GM21576 (cell line): ENCODE measurements around the gene HEBP1.

Source experiments
- ATAC-seq: cut with Tn5 transposase; IDR thresholded peaks from one replicate; pipeline ENCODE4 v1.9.1; 2021; ENCODE audit warnings: mild to moderate bottlenecking, moderate library complexity; ENCODE audit not compliant: unreplicated experiment

HEBP1 gene

DNA sequence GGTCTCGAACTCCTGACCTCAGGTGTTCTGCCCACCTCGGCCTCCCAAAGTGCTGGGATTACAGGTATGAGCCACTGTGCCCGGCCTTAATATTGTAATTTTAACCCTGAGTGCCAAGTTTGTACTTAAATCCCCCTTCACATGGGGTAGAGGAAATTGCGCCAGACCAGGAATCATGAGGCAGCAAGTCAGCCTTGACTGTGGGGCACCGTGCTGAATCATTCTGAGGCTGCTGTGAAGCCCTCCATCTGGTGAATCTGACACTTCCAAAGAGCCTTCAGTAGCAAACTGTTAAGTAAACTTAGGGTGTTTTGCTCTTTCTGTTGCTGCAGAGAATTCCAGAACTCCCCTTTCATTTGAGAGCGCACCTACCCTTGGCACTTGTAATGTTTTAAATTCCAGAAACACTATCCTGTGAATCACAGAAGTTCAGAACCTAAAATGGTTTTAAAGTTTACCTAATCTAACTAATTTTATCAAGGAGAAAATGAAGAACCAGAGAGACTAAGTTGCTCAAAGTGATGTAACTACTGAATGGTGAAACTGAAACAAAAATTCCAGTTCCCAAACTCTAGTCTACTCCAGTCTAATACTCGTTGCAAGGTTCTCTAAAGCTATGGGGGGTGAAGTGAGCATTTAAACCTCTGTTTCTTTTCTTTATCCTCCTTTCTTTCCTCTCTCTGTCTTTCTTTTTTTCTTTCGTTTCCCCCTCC, 7.5 kb downstream of the HEBP1 start:
- no peak for ATAC-seq

DNA sequence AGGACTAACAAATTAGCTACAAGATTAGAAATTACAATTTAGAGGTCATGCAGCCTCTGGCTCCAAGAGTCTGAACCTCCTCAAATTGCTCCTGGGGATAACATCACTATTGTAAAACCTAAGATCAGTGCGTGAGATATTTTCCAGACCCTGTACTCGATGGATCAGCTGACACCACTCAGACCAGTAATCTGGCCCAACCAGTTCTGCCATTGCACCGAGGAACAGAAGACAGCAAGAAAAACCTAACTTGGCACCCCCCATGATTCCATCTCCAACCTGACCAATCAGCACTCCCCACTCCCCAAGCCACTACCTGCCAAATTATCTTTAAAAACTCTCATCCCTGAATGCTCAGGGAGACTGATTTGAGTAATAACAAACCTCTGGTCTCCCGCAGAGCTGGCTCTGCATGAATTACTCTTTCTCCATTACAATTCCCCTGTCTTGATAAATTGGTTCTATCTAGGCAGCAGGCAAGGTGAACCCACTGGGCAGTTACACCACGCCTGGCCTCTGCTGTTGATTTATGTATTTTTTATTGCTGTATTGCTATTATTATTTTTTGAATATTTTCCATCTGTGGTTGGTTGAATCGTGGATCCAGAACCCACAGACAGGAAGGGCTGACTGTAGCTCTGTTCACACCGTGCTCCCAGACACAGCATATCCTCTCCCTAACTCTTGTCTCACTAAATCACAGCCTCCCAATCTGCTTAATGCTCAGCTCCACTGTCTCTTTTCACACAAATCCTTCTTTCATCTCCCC, 9.2 kb downstream of the HEBP1 start:
- no peak for ATAC-seq

DNA sequence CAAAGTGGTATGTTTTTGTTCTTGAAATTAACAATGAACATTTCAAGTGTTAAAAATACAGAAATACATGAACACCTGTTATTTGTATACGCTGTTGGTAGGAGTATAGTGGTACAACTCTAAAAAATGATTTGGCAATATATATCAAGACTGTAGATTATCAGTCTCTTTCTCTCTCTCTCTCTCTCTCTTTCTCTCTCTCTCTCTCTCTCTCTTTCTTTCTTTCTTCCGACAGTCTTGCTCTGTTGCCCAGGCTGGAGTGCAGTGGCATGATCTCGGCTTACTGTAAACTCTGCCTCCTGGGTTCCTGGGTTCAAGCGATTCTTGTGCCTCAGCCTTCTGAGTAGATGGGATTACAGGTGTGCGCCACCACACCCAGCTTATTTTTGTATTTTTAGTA, 12.6 kb downstream of the HEBP1 start:
- no peak for ATAC-seq

DNA sequence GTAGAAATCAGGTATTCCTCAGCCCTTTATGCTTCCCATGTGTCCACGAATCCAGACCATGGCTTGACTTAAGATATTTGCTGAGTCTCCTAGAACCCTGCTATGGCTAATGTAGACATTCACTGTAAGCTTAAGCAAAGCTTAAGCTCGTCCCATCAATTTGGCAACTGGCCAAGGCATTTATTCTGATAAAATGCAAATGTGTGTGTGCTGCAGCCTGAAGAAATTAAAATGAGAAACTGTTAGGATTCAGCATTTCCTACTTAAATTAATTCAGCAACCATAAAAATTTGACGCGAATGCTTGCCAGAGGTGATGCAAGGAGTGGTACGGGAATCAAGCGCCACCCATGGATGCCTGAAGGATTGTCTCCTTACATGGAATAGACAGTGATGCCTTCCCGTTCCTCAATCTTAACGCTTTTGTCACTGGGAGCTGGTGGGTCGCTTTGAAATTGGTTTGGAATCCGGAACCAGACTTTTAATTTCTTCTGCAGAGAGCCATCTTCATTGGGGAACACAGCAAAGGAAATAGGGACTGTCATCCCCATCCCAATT, 13.2 kb downstream of the HEBP1 start:
- no peak for ATAC-seq

DNA sequence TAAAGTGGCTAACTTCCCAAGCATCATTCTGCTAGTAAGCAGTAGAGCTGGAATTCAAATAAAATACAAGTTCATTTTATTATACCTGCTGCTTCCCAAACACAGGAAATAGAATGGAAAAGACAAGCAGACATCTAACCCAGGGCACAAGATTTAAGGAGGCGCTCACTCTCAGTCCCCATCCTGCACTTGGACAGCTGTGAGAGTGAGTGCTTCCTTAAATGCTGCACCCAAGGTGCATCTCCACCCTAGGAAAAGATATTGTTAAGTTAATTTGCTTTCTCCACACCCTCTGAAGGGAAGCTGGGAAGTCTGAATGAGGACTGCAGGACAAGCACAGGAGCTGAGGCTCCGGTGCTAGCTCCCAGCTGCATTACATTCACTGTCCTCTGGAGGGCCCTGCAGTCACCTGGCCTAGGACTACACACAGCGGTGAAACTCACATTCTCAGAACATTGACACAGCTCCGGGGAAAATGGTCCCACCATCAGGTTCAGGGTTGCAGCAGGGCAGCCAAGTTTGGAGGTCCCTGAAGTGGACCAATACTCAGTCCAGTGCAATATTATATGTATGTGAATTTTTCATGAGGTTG, 14.2 kb downstream of the HEBP1 start:
- ATAC-seq: no peak

DNA sequence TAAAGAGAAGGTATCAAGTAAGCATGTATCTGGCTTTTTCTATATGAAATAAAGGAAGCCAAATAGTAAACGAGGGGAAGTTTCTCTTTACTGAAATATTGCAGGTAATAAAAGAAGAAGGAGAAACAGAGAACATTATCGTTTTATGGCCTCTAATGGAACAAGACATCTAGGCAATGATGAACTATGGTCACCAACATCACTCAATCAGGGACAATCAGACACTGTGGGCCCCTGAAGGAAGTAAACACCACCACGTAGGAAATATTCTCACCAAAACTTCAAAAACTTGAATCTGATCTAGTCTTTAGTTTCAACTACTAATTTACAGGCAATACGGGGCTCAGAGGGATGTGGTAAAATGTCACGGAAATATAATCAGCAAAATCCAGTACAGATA, 15.9 kb downstream of the HEBP1 start:
- ATAC-seq: no peak

DNA sequence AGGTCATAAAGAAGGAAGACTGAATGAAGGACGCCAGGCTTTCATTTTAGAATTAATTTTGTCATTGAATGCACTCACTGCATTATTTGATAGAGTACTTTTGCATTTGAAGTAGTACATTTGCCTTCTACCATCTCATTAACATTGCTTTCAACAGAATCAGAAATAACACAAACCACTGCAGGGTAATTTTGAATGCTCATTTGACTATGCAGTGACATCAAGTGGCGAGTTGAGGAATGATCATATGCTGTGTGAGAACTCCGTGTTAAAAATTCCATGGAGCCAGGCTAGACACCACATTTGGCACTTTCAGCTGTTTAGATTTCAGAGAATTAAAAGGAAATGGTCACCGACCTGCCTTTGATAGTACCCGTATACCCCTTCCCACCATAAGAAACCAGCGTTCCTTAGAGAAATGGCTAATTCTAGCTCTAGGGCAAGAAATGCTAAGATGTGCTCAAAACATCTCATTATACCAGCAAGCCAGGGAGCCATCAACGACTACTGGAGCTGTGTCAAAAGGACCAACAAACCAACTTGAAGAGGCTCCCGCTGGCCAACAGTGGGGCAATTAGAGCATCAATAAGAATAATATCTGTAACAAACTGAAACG, 16.5 kb downstream of the HEBP1 start:
- ATAC-seq: no peak

DNA sequence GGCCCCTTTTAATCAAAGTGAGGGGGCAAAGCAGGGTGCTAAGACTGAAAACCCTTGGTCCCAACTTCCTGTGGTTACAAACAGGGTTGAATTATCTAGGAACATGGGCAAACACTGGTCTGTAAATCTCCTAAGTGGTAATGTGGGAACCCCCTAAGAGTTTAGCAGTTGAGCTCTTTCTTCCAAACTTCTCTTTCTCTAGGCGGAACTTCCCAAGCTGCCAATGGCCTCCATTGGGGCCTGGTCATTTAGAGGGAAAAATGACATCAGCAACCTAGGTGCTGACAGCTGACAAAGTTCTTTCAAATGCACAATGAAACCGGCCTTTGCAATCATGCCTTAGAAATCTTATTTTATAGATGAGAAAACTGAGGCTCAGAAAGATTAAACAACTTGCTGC, 17.7 kb downstream of the HEBP1 start:
- no peak for ATAC-seq

DNA sequence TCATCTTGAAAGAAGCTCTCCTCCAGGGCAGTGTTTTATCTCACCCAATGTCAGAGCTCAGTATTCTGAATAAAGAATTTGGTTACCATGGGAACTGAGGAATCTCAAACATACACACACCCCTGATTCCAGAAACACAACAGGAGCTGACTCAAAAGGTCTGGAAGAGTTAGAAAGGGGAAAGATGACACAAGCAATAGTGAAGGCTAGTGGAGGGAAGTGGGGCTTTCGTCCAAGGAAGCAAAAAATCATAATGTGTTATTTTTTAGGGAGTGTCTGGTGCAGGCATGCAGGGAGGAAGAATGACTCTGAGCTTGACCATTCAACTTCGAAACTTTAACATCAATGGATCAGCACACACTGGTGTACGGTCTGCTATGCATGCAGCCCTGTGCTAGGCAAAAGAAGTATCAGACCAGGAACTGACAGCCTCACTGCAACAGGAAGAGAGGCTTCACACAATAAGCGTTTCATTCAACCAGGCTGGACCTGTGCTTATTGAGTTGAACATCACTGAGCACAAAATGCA, 20.3 kb downstream of the HEBP1 start:
- no peak for ATAC-seq

DNA sequence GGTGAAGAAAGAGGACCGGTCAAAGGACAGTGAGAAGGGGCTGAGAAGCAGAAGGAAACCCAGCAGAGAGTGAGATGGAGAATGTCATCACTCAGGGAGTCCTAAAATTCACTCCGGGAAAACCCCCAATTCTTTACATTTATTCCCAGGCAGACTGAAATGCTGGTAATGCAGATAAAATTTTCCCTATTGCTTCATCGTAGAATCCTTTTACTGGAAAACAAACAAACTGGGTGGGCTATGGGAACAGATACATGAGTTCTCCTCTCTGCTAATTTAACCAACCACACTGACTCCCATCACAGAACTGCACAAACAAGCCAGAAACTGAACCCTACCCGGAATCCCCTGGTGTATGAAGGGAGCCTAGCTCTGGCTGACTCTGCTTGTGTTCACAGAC, 20.9 kb downstream of the HEBP1 start:
- ATAC-seq: no peak

DNA sequence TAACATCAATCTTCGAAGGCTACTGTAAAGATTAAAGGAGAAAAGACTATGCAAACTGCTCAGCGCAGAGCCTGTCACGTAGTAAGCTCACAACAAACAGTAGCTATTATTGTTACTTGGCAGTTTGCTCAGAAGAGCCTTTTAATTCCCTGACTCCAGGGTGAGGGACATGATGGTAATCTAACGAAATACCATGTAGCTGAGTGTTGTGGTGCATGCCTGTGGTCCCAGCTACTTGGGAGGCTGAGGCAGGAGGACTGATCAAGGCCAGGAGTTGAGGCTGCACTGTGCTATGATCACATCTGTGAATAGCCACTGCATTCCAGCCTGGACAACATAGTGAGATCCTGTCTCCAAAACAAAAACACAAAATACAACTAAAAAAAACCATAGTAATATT, 22.8 kb downstream of the HEBP1 start:
- ATAC-seq: no peak

DNA sequence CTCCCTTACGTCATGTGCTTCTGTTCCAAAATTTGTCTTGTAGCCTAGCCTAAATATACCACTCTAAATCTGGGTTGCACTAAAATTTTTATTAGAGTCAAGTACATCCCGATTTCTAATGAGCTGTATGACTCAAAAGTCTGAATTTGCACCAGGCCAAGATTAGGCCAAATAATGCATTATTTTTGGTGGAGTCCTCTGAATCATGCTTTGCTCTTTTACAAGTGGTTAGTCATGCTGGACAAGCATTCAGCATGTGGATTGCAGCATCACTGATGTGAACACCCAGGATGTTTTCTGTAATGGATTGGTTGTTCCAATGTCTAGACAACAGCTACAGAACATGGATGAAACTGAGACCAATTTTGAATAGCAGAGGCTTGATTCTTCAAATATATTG, 23.7 kb downstream of the HEBP1 start:
- no peak for ATAC-seq

DNA sequence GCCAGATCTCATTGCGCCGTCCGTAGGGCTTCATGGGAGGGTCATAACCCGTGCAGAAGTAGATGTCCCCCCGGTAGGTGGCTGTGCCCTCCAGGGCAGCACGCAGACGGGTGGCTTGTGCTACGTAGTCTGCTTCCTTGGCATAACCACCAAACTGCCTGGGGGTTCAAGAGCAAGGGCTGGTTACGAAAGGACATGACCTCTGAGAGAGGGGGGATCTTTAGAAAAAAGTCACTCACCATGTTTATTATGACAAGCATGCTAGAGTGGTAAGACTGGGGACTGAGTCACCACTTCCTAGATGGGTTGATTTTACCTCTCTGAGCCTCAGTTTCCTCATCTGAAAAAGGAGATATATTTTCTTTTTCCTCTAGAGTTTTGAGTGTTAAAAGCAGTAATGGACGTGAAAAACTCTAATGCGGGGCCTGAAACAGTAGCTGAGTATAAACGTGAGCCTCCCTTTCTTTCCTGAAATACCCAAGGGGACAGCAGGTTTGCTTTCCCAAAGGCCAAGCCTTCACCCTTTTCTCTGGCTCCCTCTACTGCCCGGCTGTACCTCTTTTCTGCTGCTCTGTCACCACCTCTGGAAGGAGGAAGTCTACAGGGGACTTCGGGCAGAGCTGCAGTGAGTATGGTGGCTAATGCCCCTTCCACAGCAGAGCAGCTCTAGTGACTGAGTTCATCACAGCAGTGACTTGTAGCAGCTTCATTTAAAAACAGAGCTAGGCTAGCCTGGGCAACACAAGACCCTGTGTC, 24.6 kb downstream of the HEBP1 start:
- ATAC-seq: no peak

DNA sequence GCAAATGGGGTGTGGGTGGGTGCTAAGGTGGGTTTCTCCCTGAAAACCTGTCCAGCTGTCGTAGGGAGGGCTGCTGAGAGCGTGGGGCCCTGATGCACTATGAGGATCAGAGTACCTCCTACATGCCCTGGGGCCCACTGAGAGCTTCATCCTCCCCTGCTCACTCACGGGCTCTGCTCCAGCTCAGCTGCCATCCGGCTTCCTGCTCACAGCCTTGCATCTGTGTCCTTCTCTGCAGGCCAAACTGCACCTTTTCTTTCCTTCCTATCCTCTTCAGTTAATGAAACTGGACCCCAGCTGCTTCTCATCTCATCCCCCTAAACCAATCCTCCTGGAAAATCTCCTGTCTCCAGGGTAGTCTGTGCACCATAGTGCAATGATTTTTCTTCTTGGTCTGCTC, 25.9 kb downstream of the HEBP1 start:
- no peak for ATAC-seq

DNA sequence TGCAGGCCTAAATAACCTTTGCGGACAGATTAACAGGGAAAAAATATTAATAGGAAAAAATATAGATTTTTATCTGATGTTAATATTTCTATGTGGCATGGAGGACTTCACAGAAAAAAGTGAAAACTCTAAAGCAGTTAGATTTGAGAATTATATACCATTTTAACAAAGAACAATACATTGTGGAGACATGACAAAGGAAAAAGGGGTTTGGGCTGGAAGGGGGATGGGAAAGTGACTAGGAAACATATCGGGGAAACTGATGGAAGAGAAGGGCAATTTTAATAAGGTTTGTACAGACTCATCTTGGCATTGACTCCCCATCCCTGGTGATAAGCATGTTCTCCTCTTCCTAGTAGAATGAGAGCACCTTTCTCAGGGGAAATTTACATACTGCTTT, 27.0 kb downstream of the HEBP1 start:
- no peak for ATAC-seq

DNA sequence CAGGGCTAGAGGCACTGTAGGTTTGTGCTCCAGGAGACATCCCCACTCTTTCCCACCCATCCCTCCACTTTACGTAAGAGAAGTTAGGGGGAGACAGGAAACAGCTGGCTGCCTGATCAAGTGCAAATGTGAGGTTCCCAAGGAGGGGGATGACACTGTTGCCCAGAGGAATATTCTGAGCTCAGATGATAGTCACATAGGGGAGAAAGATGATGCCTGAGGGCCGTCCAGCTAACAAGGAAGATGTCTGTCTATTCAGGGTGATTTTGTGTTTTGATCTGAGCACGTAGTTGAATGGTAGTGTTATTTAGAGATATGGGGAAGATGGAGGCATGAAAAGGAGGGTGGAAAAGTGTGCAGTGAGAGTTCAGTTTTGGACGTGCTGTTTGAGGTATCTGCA, 34.2 kb downstream of the HEBP1 start:
- ATAC-seq: no peak

DNA sequence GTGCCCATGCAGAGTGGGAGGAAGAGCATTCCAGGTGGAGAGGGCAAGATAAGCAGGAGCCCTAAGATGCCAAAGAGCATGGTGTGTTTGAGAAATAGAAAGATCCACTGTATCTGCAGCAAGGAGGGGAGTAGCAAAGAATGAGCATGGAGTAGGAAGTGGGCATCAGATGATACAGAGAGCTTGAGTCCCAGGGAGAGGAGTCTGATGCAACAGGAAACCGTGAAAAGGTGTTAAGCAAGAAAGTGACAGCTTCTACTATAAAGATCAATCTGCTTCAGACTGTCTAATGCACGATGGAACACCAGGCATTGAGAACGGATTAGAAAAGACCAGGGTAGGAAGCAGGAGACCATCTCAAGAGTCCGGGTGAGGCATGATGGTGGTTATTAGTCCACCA, 35.8 kb downstream of the HEBP1 start:
- ATAC-seq: no peak

DNA sequence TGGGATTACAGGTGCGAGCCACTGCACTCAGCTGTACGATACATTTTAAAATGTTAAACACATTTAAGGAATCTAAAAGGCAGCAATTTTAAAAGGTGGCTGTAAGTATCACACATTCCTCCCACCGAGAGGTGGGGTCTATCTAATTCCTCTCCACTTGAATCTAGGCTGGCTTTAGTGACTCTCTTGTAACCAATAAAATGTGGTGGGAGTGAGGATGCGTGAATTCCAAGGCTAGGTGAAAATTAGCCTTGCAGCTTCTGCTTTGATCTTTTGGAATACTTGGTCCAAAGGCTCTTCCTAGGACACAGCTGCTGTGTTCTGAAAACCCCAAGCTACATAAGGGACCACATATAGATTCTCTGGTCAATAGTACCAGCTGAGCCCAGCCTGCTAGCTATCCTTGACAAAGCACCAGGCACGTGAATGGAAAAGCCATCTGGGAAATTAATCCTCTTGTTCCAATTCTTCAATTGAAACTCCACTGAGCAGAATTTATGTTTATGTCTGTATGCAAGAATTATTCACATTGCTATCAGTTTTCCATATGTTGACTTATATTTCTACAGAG, 39.3 kb downstream of the HEBP1 start:
- ATAC-seq: no peak

DNA sequence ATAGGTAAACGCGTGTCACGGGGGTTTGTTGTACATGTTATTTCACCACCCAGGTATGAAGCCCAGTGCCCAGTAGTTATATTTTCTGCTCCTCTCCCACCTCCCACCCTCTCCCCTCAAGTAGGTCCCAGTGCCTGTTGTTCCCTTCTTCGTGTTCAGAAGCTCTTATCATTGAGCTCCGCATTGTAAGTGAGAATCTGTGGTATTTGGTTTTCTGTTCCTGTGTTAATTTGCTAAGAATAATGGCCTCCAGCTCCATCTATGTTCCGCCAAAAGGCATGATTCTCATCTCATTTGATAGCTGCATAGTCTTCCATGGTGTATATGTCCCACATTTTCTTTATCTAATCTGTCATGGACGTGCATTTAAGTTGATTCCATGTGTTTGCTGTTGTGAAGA, 41.2 kb downstream of the HEBP1 start:
- no peak for ATAC-seq
